ENCODE measurements around the gene GOLGA6L4. TPM values are rescaled to one million over a fixed set of nuclear protein-coding genes. Genes with fewer than 3 reads are reported as not detected.
"Not testable (repeated sequence)": the region's sequence is repeated elsewhere in the genome, so short reads cannot be mapped to it uniquely, and the experiment has no call there.

GOLGA6L4 gene, protein sequence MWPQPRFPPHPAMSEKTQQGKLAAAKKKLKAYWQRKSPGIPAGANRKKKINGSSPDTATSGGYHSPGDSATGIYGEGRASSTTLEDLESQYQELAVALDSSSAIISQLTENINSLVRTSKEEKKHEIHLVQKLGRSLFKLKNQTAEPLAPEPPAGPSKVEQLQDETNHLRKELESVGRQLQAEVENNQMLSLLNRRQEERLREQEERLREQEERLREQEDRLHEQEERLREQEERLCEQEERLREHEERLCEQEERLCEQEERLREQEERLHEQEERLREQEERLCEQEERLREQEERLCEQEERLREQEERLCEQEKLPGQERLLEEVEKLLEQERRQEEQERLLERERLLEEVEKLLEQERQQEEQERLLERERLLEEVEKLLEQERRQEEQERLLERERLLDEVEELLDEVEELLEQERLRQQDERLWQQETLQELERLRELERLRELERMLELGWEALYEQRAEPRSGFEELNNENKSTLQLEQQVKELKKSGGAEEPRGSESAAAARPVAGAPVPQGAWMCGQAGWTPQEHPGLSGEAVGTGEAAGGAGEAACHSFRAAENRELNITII
- total RNA-seq (1.5 TPM in 2 replicates), polyA plus RNA-seq (0.58 and 0.90 TPM in 2 replicates), polyA minus RNA-seq (ENCODE audit: low replicate concordance) (0.85 and 3.1 TPM in 2 replicates)
- polyA plus RNA-seq (2012), result 0.38 and 0.59 TPM in 2 replicates

DNA sequence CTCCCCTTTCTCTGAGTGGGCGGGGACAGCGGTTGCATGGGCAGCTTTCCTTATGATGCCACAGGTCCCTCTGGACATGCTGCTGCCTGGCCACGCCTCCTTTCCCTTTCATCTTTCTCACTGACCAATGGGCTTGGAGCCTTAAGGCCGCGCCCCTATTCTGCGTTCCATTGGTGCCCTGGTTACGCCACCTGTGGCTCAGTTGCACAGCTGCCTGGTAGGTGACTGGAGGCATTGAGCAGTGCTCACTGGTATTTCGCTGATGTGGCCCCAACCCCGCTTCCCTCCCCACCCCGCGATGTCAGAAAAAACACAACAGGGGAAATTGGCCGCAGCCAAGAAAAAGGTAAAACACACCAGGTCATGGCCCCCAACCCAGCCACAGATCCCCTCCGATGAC lies at the start of gene GOLGA6L4:
Gene GOLGA6L4, plus strand, starts transcription at position 201 of the 400 bp plus-strand sequence. Its CDS starts 62 bp downstream, at position 263.
- not testable (repeated sequence) for H3K27me3 ChIP-seq (ENCODE audit: control insufficient read depth, insufficient read depth, low read length); H3K36me3 ChIP-seq (ENCODE audit: control insufficient read depth, insufficient read depth, low read length); H3K79me2 ChIP-seq (ENCODE audit: control insufficient read depth, insufficient read depth, low read length); DNase-seq (ENCODE audit: low read depth in 2 of 2); H3K27ac ChIP-seq (ENCODE audit: insufficient read depth, low read length); H2AFZ ChIP-seq (ENCODE audit: low read length); H3K4me1 ChIP-seq (ENCODE audit: control insufficient read depth, extremely low read depth, insufficient read depth, low read length); H4K20me1 ChIP-seq (ENCODE audit: control insufficient read depth, extremely low read depth, insufficient read depth, low read length); H3K4me3 ChIP-seq (replicated peaks in 1 of 4; ENCODE audit: control extremely low read depth in 1 of 4, insufficient read depth in 1 of 4, low read depth in 3 of 4, low read length in 4 of 4); H3K9me3 ChIP-seq (ENCODE audit: control insufficient read depth, insufficient read depth, low read depth, low read length); H3K9ac ChIP-seq (ENCODE audit: insufficient read depth, low read length); H3K4me2 ChIP-seq (ENCODE audit: extremely low read depth, insufficient read depth, low read length)

DNA sequence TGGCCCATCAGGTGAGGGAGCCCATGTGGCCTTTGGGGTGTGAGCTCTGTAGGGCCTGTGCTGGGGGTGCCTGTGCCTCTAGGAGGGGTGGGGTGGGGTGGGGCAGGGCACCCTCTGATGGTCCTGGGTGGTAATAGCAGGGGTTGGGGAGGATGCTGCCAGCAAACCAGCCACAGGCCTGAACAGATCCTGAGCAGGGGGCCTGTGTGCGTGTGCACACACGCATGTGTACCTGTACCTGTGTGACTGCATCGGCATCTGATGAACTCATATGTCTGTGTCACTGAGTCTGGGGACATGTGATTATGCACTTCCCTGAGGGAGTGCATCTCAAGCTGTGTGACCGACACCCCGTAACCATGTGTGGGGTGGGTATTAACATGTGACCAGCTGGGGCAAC lies 42.6 kb upstream of the GOLGA6L4 start:
- not testable (repeated sequence) for DNase-seq (ENCODE audit: low read depth in 2 of 2)

GRCh38 chr15:84195603-84196002 lies 40.0 kb upstream of the GOLGA6L4 start:
- H3K4me3 ChIP-seq (replicated peaks in 1 of 4; ENCODE audit: control extremely low read depth in 1 of 4, insufficient read depth in 1 of 4, low read depth in 3 of 4, low read length in 4 of 4); H3K4me2 ChIP-seq (ENCODE audit: extremely low read depth, insufficient read depth, low read length); H3K4me1 ChIP-seq (ENCODE audit: control insufficient read depth, extremely low read depth, insufficient read depth, low read length); H3K36me3 ChIP-seq (ENCODE audit: control insufficient read depth, insufficient read depth, low read length); H3K9me3 ChIP-seq (ENCODE audit: control insufficient read depth, insufficient read depth, low read depth, low read length); H2AFZ ChIP-seq (ENCODE audit: low read length); DNase-seq (ENCODE audit: low read depth in 2 of 2); H3K27me3 ChIP-seq (ENCODE audit: control insufficient read depth, insufficient read depth, low read length); H3K79me2 ChIP-seq (ENCODE audit: control insufficient read depth, insufficient read depth, low read length); H3K9ac ChIP-seq (ENCODE audit: insufficient read depth, low read length); H3K27ac ChIP-seq (ENCODE audit: insufficient read depth, low read length); H4K20me1 ChIP-seq (ENCODE audit: control insufficient read depth, extremely low read depth, insufficient read depth, low read length): not testable (repeated sequence)

More for the DNA sequence above, 42.6 kb upstream of the GOLGA6L4 start:
- H3K79me2 ChIP-seq (ENCODE audit: control insufficient read depth, insufficient read depth, low read length); H3K36me3 ChIP-seq (ENCODE audit: control insufficient read depth, insufficient read depth, low read length); H3K9me3 ChIP-seq (ENCODE audit: control insufficient read depth, insufficient read depth, low read depth, low read length); H3K4me2 ChIP-seq (ENCODE audit: extremely low read depth, insufficient read depth, low read length); H3K4me1 ChIP-seq (ENCODE audit: control insufficient read depth, extremely low read depth, insufficient read depth, low read length); H3K4me3 ChIP-seq (replicated peaks in 1 of 4; ENCODE audit: control extremely low read depth in 1 of 4, insufficient read depth in 1 of 4, low read depth in 3 of 4, low read length in 4 of 4); H3K27me3 ChIP-seq (ENCODE audit: control insufficient read depth, insufficient read depth, low read length); H3K27ac ChIP-seq (ENCODE audit: insufficient read depth, low read length); H3K9ac ChIP-seq (ENCODE audit: insufficient read depth, low read length); H4K20me1 ChIP-seq (ENCODE audit: control insufficient read depth, extremely low read depth, insufficient read depth, low read length); H2AFZ ChIP-seq (ENCODE audit: low read length): not testable (repeated sequence)

DNA sequence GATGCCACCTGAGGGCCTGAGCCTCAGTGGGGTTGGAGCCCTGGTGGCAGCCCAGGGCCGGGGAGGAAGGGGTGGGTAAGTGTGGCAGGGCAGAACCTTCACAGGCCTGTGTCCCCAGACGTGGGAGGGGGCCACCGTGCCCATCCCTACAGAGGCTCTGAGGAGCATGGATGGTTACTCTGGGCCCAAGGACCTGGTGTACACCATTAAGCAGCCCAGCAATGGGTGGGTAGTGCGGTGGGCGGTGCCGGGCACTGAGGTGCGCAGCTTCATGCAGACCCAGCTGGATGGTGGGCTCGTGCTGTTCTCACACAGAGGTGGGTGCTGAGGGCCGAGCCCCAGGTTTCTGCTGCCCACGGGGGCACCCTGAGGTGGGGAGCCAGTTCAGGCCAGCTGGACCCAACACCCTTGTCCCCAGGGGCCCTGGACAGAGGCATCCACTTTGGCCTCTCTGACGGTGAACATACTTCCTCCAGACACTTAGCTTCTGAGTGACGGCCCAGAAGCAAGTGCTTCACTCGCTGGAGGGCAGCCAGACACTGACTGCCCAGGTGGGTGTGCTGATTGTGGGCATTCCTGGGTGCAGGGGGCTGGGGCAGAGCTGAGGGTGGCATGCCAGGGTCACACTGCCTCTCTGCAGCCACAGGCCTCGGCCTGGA lies 38.9 kb upstream of the GOLGA6L4 start:
- H3K36me3 ChIP-seq (ENCODE audit: control insufficient read depth, insufficient read depth, low read length), result not testable (repeated sequence)

GRCh38 chr15:84199865-84200264 lies 35.7 kb upstream of the GOLGA6L4 start:
- H3K4me2 ChIP-seq (ENCODE audit: extremely low read depth, insufficient read depth, low read length); H3K27me3 ChIP-seq (ENCODE audit: control insufficient read depth, insufficient read depth, low read length); H2AFZ ChIP-seq (ENCODE audit: low read length); H3K4me3 ChIP-seq (replicated peaks in 1 of 4; ENCODE audit: control extremely low read depth in 1 of 4, insufficient read depth in 1 of 4, low read depth in 3 of 4, low read length in 4 of 4); H3K36me3 ChIP-seq (ENCODE audit: control insufficient read depth, insufficient read depth, low read length); H3K4me1 ChIP-seq (ENCODE audit: control insufficient read depth, extremely low read depth, insufficient read depth, low read length); H3K27ac ChIP-seq (ENCODE audit: insufficient read depth, low read length); H3K9ac ChIP-seq (ENCODE audit: insufficient read depth, low read length); H3K79me2 ChIP-seq (ENCODE audit: control insufficient read depth, insufficient read depth, low read length); H4K20me1 ChIP-seq (ENCODE audit: control insufficient read depth, extremely low read depth, insufficient read depth, low read length); H3K9me3 ChIP-seq (ENCODE audit: control insufficient read depth, insufficient read depth, low read depth, low read length); DNase-seq (ENCODE audit: low read depth in 2 of 2): not testable (repeated sequence)

More for the DNA sequence above, 38.9 kb upstream of the GOLGA6L4 start:
- DNase-seq (ENCODE audit: low read depth in 2 of 2); H3K9me3 ChIP-seq (ENCODE audit: control insufficient read depth, insufficient read depth, low read depth, low read length); H3K79me2 ChIP-seq (ENCODE audit: control insufficient read depth, insufficient read depth, low read length); H3K4me3 ChIP-seq (replicated peaks in 1 of 4; ENCODE audit: control extremely low read depth in 1 of 4, insufficient read depth in 1 of 4, low read depth in 3 of 4, low read length in 4 of 4); H3K27me3 ChIP-seq (ENCODE audit: control insufficient read depth, insufficient read depth, low read length); H3K4me1 ChIP-seq (ENCODE audit: control insufficient read depth, extremely low read depth, insufficient read depth, low read length); H3K9ac ChIP-seq (ENCODE audit: insufficient read depth, low read length); H3K4me2 ChIP-seq (ENCODE audit: extremely low read depth, insufficient read depth, low read length); H4K20me1 ChIP-seq (ENCODE audit: control insufficient read depth, extremely low read depth, insufficient read depth, low read length); H3K27ac ChIP-seq (ENCODE audit: insufficient read depth, low read length); H2AFZ ChIP-seq (ENCODE audit: low read length): not testable (repeated sequence)

GRCh38 chr15:84246441-84246840 lies 10.9 kb downstream of the GOLGA6L4 start:
- H3K9ac ChIP-seq (ENCODE audit: insufficient read depth, low read length); H2AFZ ChIP-seq (ENCODE audit: low read length); H3K79me2 ChIP-seq (ENCODE audit: control insufficient read depth, insufficient read depth, low read length); H3K4me2 ChIP-seq (ENCODE audit: extremely low read depth, insufficient read depth, low read length); H3K4me3 ChIP-seq (replicated peaks in 1 of 4; ENCODE audit: control extremely low read depth in 1 of 4, insufficient read depth in 1 of 4, low read depth in 3 of 4, low read length in 4 of 4); DNase-seq (ENCODE audit: low read depth in 2 of 2); H4K20me1 ChIP-seq (ENCODE audit: control insufficient read depth, extremely low read depth, insufficient read depth, low read length); H3K27me3 ChIP-seq (ENCODE audit: control insufficient read depth, insufficient read depth, low read length); H3K4me1 ChIP-seq (ENCODE audit: control insufficient read depth, extremely low read depth, insufficient read depth, low read length); H3K36me3 ChIP-seq (ENCODE audit: control insufficient read depth, insufficient read depth, low read length); H3K27ac ChIP-seq (ENCODE audit: insufficient read depth, low read length); H3K9me3 ChIP-seq (ENCODE audit: control insufficient read depth, insufficient read depth, low read depth, low read length): not testable (repeated sequence)

All from fibroblast of lung (primary cell).